ENCODE measurements around the gene PGF.

The PGF gene

DNA sequence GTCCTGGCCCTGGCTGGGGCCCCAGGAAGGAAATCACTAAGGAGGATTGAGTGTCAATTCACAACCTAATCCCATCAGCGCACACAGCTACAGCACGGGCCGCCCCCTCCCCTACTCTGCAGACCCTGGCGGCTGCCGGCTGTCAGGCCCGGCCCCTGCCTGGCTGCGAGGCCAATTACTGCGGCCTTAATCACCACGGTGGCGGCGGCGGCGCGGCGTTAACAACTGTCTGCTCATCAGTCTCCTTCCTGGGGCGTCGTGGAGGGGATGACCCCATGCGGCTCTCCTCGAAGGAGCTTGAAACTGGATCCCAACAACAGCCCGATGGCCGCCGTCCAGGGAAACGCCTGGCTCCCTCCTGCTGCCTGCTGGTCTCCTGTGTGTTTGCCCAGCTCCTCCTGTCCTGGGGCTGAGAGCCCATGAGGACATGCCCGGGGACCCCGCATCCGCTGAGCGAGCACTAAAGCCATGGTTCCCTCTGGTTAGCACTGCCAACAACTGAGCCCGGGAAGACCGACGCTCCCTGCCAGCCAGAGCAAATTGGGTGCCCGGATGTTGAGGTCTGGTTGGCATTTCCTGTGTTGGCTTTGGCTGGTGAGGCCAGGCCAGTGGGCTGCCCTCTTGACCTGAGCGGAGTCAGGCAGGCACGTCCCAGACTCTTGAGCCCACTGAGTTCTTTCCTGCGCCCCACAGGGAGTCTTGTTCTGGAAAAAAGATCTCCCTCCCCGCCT is 25.5 kb upstream of the PGF start:
- no peak overlapping the region for H3K4me2 ChIP-seq (ENCODE audit: low read length)
- H3K56ac ChIP-seq (ENCODE audit: low read length), result peak overlapping the region; percentile 84
- peak overlapping the region; percentile 7 for H3K18ac ChIP-seq (ENCODE audit: low read length)
- H4K5ac ChIP-seq (ENCODE audit: low read length), result peak overlapping the region; percentile 59
- H3K79me1 ChIP-seq (ENCODE audit: low read length), result no peaks in the 10 kb centered on the region
- H4K8ac ChIP-seq (ENCODE audit: low read depth, low read length), result no peak overlapping the region
- peak overlapping the region; percentile 91 for H3K23ac ChIP-seq (ENCODE audit: low read length)
- no peak overlapping the region for H2BK120ac ChIP-seq (ENCODE audit: low read depth, low read length)
- peak overlapping the region; percentile 85 for H2BK5ac ChIP-seq (ENCODE audit: low read length)
- peak overlapping the region; percentile 27 for H3K27ac ChIP-seq (ENCODE audit: low read depth, low read length)
- H3K4me1 ChIP-seq (ENCODE audit: control insufficient read depth, low read depth, low read length), result peaks cover 26% of the 10 kb centered on the region
- H3K4me3 ChIP-seq (ENCODE audit: low read length), result no peak overlapping the region
- H3K4ac ChIP-seq (ENCODE audit: low read depth, low read length), result peak overlapping the region; percentile 1
- H3K79me2 ChIP-seq (ENCODE audit: control insufficient read depth, insufficient read depth, low read length), result no peaks in the 10 kb centered on the region
- H2BK15ac ChIP-seq (replicated peaks; ENCODE audit: low read depth), result no peak overlapping the region
- no CpG with 5 or more reads among the region's 35 CpGs for WGBS (ENCODE audit: extremely low coverage, insufficient coverage, low lambda C conversion rate)
- H2AK5ac ChIP-seq (ENCODE audit: low read length), result peak overlapping the region; percentile 35
- no peaks in the 10 kb centered on the region for H3K27me3 ChIP-seq (ENCODE audit: insufficient read depth, low read length, poor library complexity)
- H3K9ac ChIP-seq (ENCODE audit: low read length), result peak overlapping the region; percentile 26
- H3K36me3 ChIP-seq (ENCODE audit: control insufficient read depth, insufficient read depth, low read length), result no peaks in the 10 kb centered on the region
- peak; percentile 90 for DNase-seq

DNA sequence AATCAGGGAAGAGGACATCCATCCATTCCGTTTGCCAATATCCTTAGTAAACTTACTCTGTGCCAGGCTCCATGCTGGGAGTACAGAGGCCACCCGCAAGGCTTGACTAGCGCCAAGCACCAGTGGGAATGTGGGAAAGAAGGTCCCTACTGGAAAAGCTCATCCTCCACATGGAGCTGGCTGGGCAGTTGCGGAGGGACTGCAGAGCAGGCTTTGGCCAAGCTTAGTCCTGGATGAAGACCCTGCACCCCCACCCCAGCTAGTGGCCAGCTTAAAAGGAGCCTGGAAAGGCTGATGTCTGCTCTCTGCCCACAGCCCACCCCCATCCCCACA is 25.0 kb upstream of the PGF start:
- Histone ChIP-seq H2BK5ac (ENCODE audit: low read length) (peak overlapping the region; percentile 3), H2BK15ac (replicated peaks; ENCODE audit: low read depth) (no peak overlapping the region), H3K56ac (ENCODE audit: low read length) (peak overlapping the region; percentile 80), H3K27ac (ENCODE audit: low read depth, low read length) (peak overlapping the region; percentile 22), H3K79me1 (ENCODE audit: low read length) (no peaks in the 10 kb centered on the region), H3K4me2 (ENCODE audit: low read length) (no peak overlapping the region), H3K9ac (ENCODE audit: low read length) (peak overlapping the region; percentile 16), H3K4me1 (ENCODE audit: control insufficient read depth, low read depth, low read length) (peaks cover 26% of the 10 kb centered on the region), H4K5ac (ENCODE audit: low read length) (no peak overlapping the region), H3K27me3 (ENCODE audit: insufficient read depth, low read length, poor library complexity) (no peaks in the 10 kb centered on the region), H3K4ac (ENCODE audit: low read depth, low read length) (peak overlapping the region; percentile 6), H2BK120ac (ENCODE audit: low read depth, low read length) (no peak overlapping the region), H4K8ac (ENCODE audit: low read depth, low read length) (no peak overlapping the region), H3K18ac (ENCODE audit: low read length) (no peak overlapping the region), H2AK5ac (ENCODE audit: low read length) (peak overlapping the region; percentile 28), H3K23ac (ENCODE audit: low read length) (peak overlapping the region; percentile 48), H3K36me3 (ENCODE audit: control insufficient read depth, insufficient read depth, low read length) (no peaks in the 10 kb centered on the region), H3K4me3 (ENCODE audit: low read length) (no peak overlapping the region), H3K79me2 (ENCODE audit: control insufficient read depth, insufficient read depth, low read length) (no peaks in the 10 kb centered on the region)
- DNase-seq, result no peak
- WGBS (ENCODE audit: extremely low coverage, insufficient coverage, low lambda C conversion rate), result no CpG with 5 or more reads among the region's 4 CpGs

DNA sequence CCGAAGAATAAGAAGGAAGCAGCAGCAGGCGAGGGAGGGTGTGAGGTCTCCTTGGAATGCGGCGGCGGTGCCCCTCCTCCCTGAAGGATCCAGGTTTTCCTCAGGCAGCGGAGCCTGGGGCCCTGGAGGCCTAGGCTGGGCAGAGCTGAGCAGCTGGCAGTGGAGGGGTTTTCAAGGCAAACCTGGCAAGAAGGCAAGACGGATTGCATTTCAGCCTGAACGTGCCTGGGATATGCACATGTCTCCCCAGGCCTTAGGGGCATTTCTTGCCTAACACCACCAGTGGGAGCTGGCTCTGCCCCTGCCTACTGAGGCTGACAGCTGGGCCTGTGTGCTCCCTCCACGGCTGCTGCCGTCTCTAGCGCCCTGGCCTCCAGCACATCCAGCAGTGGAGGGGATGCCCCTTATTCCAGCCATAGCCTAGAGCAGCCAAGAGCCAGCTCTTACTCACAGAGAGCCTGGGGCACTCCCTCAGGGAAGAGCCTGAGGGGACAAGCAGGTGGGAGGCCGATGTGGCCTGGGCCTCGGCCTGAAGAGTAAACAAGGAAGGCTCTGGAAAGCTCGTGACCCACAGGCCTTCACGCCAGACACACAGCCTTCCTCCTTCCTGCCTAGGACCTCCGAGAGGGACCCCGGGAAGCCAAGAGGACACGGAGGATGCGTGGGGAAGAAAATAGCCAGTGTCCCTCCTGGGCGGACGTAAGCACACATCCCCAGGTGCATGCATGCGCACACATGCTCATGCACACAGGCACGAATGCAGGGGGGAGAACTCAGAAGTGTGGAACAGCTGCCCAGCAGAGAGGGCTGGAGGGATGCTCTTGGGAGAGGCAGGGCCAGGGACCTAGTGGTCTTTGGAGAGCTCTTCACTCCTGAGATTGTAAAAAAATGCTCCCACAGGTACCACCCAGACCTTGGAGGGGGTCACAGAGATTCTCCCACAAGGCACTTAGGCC is 24.3 kb upstream of the PGF start:
- peaks cover 25% of the 10 kb centered on the region for H3K4me1 ChIP-seq (ENCODE audit: control insufficient read depth, low read depth, low read length)
- H3K4me2 ChIP-seq (ENCODE audit: low read length), result no peak overlapping the region
- H2BK15ac ChIP-seq (replicated peaks; ENCODE audit: low read depth), result no peak overlapping the region
- peak overlapping the region; percentile 81 for H2BK5ac ChIP-seq (ENCODE audit: low read length)
- peak overlapping the region; percentile 88 for H2AK5ac ChIP-seq (ENCODE audit: low read length)
- no peaks in the 10 kb centered on the region for H3K27me3 ChIP-seq (ENCODE audit: insufficient read depth, low read length, poor library complexity)
- peak overlapping the region; percentile 1 for H3K18ac ChIP-seq (ENCODE audit: low read length)
- peak overlapping the region; percentile 48 for H3K23ac ChIP-seq (ENCODE audit: low read length)
- no peak overlapping the region for H3K4me3 ChIP-seq (ENCODE audit: low read length)
- H3K27ac ChIP-seq (ENCODE audit: low read depth, low read length), result peak overlapping the region; percentile 22
- H3K36me3 ChIP-seq (ENCODE audit: control insufficient read depth, insufficient read depth, low read length), result no peaks in the 10 kb centered on the region
- no peaks in the 10 kb centered on the region for H3K79me2 ChIP-seq (ENCODE audit: control insufficient read depth, insufficient read depth, low read length)
- peak; percentile 92 for DNase-seq
- peak overlapping the region; percentile 6 for H3K4ac ChIP-seq (ENCODE audit: low read depth, low read length)
- no peak overlapping the region for H4K8ac ChIP-seq (ENCODE audit: low read depth, low read length)
- no peak overlapping the region for H2BK120ac ChIP-seq (ENCODE audit: low read depth, low read length)
- no peak overlapping the region for H4K5ac ChIP-seq (ENCODE audit: low read length)
- peak overlapping the region; percentile 80 for H3K56ac ChIP-seq (ENCODE audit: low read length)
- peak overlapping the region; percentile 21 for H3K9ac ChIP-seq (ENCODE audit: low read length)
- no CpG with 5 or more reads among the region's 23 CpGs for WGBS (ENCODE audit: extremely low coverage, insufficient coverage, low lambda C conversion rate)
- H3K79me1 ChIP-seq (ENCODE audit: low read length), result no peaks in the 10 kb centered on the region

GRCh38 chr14:74979029-74979428 is 23.6 kb upstream of the PGF start:
- H4K8ac ChIP-seq (ENCODE audit: low read depth, low read length), result no peak overlapping the region

DNA sequence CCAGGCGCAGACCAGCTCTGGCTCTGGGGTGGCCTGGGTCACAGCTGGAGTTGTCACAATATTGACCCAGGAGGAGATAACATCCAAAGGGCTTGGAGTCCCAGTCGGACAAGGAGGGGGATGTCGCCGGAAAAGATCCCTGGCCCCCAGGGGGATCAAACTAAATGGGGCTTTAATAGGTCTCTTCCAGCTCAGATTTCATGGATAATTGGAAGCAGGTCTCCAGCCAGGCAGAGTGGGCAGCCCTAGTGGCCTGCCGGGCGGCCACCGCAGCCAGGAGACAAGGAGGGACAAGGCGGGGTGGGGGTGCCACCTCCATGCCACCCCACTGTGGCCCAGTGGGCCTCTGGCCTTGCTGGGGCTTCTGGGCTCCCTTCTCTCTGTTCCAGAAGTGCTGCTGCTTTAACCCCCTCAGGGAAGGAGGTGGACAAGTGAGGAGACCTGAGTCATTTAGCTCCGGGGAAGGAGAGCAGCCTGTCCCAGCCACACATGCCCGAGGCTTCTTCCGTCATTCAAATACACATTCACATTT is 23.1 kb upstream of the PGF start:
- no CpG with 5 or more reads among the region's 11 CpGs for WGBS (ENCODE audit: extremely low coverage, insufficient coverage, low lambda C conversion rate)
- no peaks in the 10 kb centered on the region for H3K27me3 ChIP-seq (ENCODE audit: insufficient read depth, low read length, poor library complexity)
- H2BK15ac ChIP-seq (replicated peaks; ENCODE audit: low read depth), result no peak overlapping the region
- peak overlapping the region; percentile 31 for H3K9ac ChIP-seq (ENCODE audit: low read length)
- peak overlapping the region; percentile 61 for H3K27ac ChIP-seq (ENCODE audit: low read depth, low read length)
- peak overlapping the region; percentile 5 for H3K18ac ChIP-seq (ENCODE audit: low read length)
- peak overlapping the region; percentile 65 for H3K56ac ChIP-seq (ENCODE audit: low read length)
- no peak overlapping the region for H2AK5ac ChIP-seq (ENCODE audit: low read length)
- H3K4me1 ChIP-seq (ENCODE audit: control insufficient read depth, low read depth, low read length), result peaks cover 29% of the 10 kb centered on the region
- H3K4me2 ChIP-seq (ENCODE audit: low read length), result no peak overlapping the region
- DNase-seq, result peak; percentile 86
- no peak overlapping the region for H4K8ac ChIP-seq (ENCODE audit: low read depth, low read length)
- no peak overlapping the region for H4K5ac ChIP-seq (ENCODE audit: low read length)
- H3K36me3 ChIP-seq (ENCODE audit: control insufficient read depth, insufficient read depth, low read length), result no peaks in the 10 kb centered on the region
- no peak overlapping the region for H3K23ac ChIP-seq (ENCODE audit: low read length)
- H3K79me1 ChIP-seq (ENCODE audit: low read length), result no peaks in the 10 kb centered on the region
- H3K79me2 ChIP-seq (ENCODE audit: control insufficient read depth, insufficient read depth, low read length), result no peaks in the 10 kb centered on the region
- peak overlapping the region; percentile 5 for H2BK120ac ChIP-seq (ENCODE audit: low read depth, low read length)
- peak overlapping the region; percentile 60 for H3K4ac ChIP-seq (ENCODE audit: low read depth, low read length)
- H2BK5ac ChIP-seq (ENCODE audit: low read length), result peak overlapping the region; percentile 59
- H3K4me3 ChIP-seq (ENCODE audit: low read length), result no peak overlapping the region

More at GRCh38 chr14:74979029-74979428, 23.6 kb upstream of the PGF start:
- no peak overlapping the region for H3K4me3 ChIP-seq (ENCODE audit: low read length)
- no peak overlapping the region for H3K27ac ChIP-seq (ENCODE audit: low read depth, low read length)
- no peaks in the 10 kb centered on the region for H3K36me3 ChIP-seq (ENCODE audit: control insufficient read depth, insufficient read depth, low read length)
- no peak overlapping the region for H3K9ac ChIP-seq (ENCODE audit: low read length)
- H3K56ac ChIP-seq (ENCODE audit: low read length), result peak overlapping the region; percentile 80
- H3K79me2 ChIP-seq (ENCODE audit: control insufficient read depth, insufficient read depth, low read length), result no peaks in the 10 kb centered on the region
- no peaks in the 10 kb centered on the region for H3K27me3 ChIP-seq (ENCODE audit: insufficient read depth, low read length, poor library complexity)
- peak overlapping the region; percentile 98 for H2AK5ac ChIP-seq (ENCODE audit: low read length)
- H2BK120ac ChIP-seq (ENCODE audit: low read depth, low read length), result no peak overlapping the region
- H4K5ac ChIP-seq (ENCODE audit: low read length), result no peak overlapping the region
- DNase-seq, result no peak
- peak overlapping the region; percentile 6 for H3K4ac ChIP-seq (ENCODE audit: low read depth, low read length)
- H3K4me2 ChIP-seq (ENCODE audit: low read length), result no peak overlapping the region
- peaks cover 29% of the 10 kb centered on the region for H3K4me1 ChIP-seq (ENCODE audit: control insufficient read depth, low read depth, low read length)
- WGBS (ENCODE audit: extremely low coverage, insufficient coverage, low lambda C conversion rate), result no CpG with 5 or more reads among the region's 4 CpGs
- no peak overlapping the region for H3K23ac ChIP-seq (ENCODE audit: low read length)
- peak overlapping the region; percentile 84 for H2BK5ac ChIP-seq (ENCODE audit: low read length)
- H2BK15ac ChIP-seq (replicated peaks; ENCODE audit: low read depth), result no peak overlapping the region
- no peaks in the 10 kb centered on the region for H3K79me1 ChIP-seq (ENCODE audit: low read length)
- H3K18ac ChIP-seq (ENCODE audit: low read length), result no peak overlapping the region

All from mesendoderm (in vitro differentiated cells).